HepG2 (cell line): ENCODE data around the gene CEP63. TPM values are rescaled to one million over a fixed set of nuclear protein-coding genes. Genes with fewer than 3 reads are reported as not detected.

ENCODE experiments used
- ATAC-seq: fragments of 200-7000 bp; cut with Tn5 transposase; 3 replicates; pipeline ENCODE4 v1.9.1; 2020; ENCODE audit warnings: mild to moderate bottlenecking, moderate library complexity
- BruUV-seq: library from RNA; stranded (reverse); fragments of 400-500 nt; replicated peaks from 2 replicates; lab custom pipeline; 2021; lab: Mats Ljungman, UMichigan
- CTCF ChIA-PET: fragments of 300-600 bp; formaldehyde crosslinking; extraction: SDS; loops from one replicate; lab custom pipeline; 2021; ENCODE audit warnings: low total read pairs, inconsistent platforms, low intra/inter-chr PET ratio; lab: Yijun Ruan, JAX
- POLR2A ChIA-PET: fragments of 350-600 bp; sonication (Branson Sonifier 250); formaldehyde crosslinking; loops from one replicate; lab custom pipeline; 2020; ENCODE audit warnings: antibody characterized with exemption, inconsistent platforms; lab: Yijun Ruan, JAX
- DNase-seq: peaks from one replicate; pipeline ENCODE4 v3.0.0-alpha.2; 2015; ENCODE audit warnings: low spot score
- FAIRE-seq: peaks from 3 replicates; lab custom pipeline; 2011; peaks lifted over from hg19 to GRCh38; lab: Jason Lieb, UNC
- H2AFZ ChIP-seq: one replicate; pipeline ENCODE4 v1.6.1; 2011; ENCODE audit warnings: low read length, inconsistent platforms
- H3K27ac ChIP-seq: fragments of 300-600 bp; 3 replicates; pipeline ENCODE4 v1.8.0; 2011; ENCODE audit warnings: mixed run types, mild to moderate bottlenecking, mixed read lengths, low read length, inconsistent platforms; ENCODE audit not compliant: insufficient read depth; ENCODE audit errors: extremely low read length
- H3K27me3 ChIP-seq, 2 experiments: fragments of 200-600 bp in 1 of 2; 2 replicates in 1 of 2; 3 replicates in 1 of 2; pipeline versions ENCODE4 v1.6.0 to v1.8.0; 2011; ENCODE audit warnings: low read length in 2 of 2, mild to moderate bottlenecking in 2 of 2, moderate library complexity in 2 of 2, inconsistent platforms in 1 of 2; ENCODE audit not compliant: insufficient read depth in 2 of 2, control insufficient read depth in 1 of 2
- H3K36me3 ChIP-seq, 2 experiments: fragments of 200-600 bp in 1 of 2; replicated peaks in 1 of 2; 2 replicates in 1 of 2; 3 replicates in 1 of 2; pipeline versions ENCODE4 v1.5.1 to v1.8.0; 2011; ENCODE audit warnings: low read length in 2 of 2, inconsistent platforms in 1 of 2; ENCODE audit not compliant: insufficient read depth in 2 of 2, control insufficient read depth in 1 of 2
- H3K4me1 ChIP-seq: 2 replicates; pipeline ENCODE4 v1.5.1; 2012; ENCODE audit warnings: low read length, inconsistent platforms; ENCODE audit not compliant: insufficient read depth
- H3K4me2 ChIP-seq: 2 replicates; pipeline ENCODE4 v1.6.0; 2011; ENCODE audit warnings: low read depth, low read length, inconsistent platforms
- H3K4me3 ChIP-seq, 3 experiments: fragments of 200-600 bp in 1 of 3; sonication (generic), shearing (Covaris generic) in 1 of 3; replicated peaks in 1 of 3; 2 replicates each; pipeline ENCODE4 v1.5.1; 2011 to 2016; ENCODE audit warnings: low read length in 3 of 3, inconsistent platforms in 2 of 3, low read depth in 2 of 3, mild to moderate bottlenecking in 2 of 3, control low read depth in 1 of 3, mixed read lengths in 1 of 3; ENCODE audit not compliant: insufficient read depth in 1 of 3
- H3K79me2 ChIP-seq: one replicate; pipeline ENCODE4 v1.6.1; 2011; ENCODE audit warnings: low read length, inconsistent platforms; ENCODE audit not compliant: insufficient read depth
- H3K9ac ChIP-seq: 2 replicates; pipeline ENCODE4 v1.6.0; 2011; ENCODE audit warnings: mild to moderate bottlenecking, low read depth, low read length, inconsistent platforms; ENCODE audit not compliant: insufficient read depth
- H3K9me3 ChIP-seq: 2 replicates; pipeline ENCODE4 v1.5.1; 2012; ENCODE audit warnings: mild to moderate bottlenecking, low read length
- H4K20me1 ChIP-seq: 2 replicates; pipeline ENCODE4 v1.6.0; 2011; ENCODE audit warnings: inconsistent platforms, mild to moderate bottlenecking, low read length, moderate library complexity; ENCODE audit not compliant: insufficient read depth
- ATF6 ChIP-seq: sonication (generic); formaldehyde crosslinking; conservative IDR thresholded peaks from 2 replicates; pipeline ENCODE4 v1.4.0; 2020; ENCODE audit warnings: missing genetic modification reagents
- DNMT1 ChIP-seq: sonication (generic); formaldehyde crosslinking; IDR thresholded peaks from 2 replicates; pipeline ENCODE4 v1.5.1; 2020; ENCODE audit warnings: mild to moderate bottlenecking, missing genetic modification reagents
- HOXA7 ChIP-seq: sonication (generic); formaldehyde crosslinking; IDR thresholded peaks from 2 replicates; pipeline ENCODE4 v1.8.1; 2022; ENCODE audit warnings: mild to moderate bottlenecking, missing genetic modification reagents, moderate library complexity
- MAZ ChIP-seq, 2 experiments: sonication (generic) in 1 of 2; formaldehyde crosslinking in 1 of 2; IDR thresholded peaks; 2 replicates each; pipeline versions ENCODE4 v1.5.0 to v1.6.1; 2012 to 2020; ENCODE audit warnings: low read depth in 2 of 2, mild to moderate bottlenecking in 2 of 2, borderline replicate concordance in 1 of 2, improper control_type of control experiment in 1 of 2, low read length in 1 of 2, missing genetic modification reagents in 1 of 2, moderate library complexity in 1 of 2
- MLX ChIP-seq: IDR thresholded peaks from 2 replicates; pipeline ENCODE4 v1.6.1; 2016
- MYNN ChIP-seq: sonication (generic); formaldehyde crosslinking; IDR thresholded peaks from 2 replicates; pipeline ENCODE4 v1.4.0; 2020; ENCODE audit warnings: mild to moderate bottlenecking, low read depth, missing genetic modification reagents
- PRPF4 ChIP-seq: fragments of 200-400 bp; formaldehyde crosslinking; IDR thresholded peaks from 2 replicates; pipeline ENCODE4 v1.6.1; 2016; ENCODE audit warnings: low read length, low read depth; ENCODE audit not compliant: poor library complexity, severe bottlenecking
- TCF12 ChIP-seq, 2 experiments: fragments of 450-650 bp in 1 of 2; sonication (generic) in 1 of 2; formaldehyde crosslinking in 1 of 2; IDR thresholded peaks; 2 replicates each; pipeline versions ENCODE4 v1.6.1 to v1.8.0; 2017 to 2022; ENCODE audit warnings: antibody characterized with exemption in 1 of 2, mild to moderate bottlenecking in 1 of 2, missing genetic modification reagents in 1 of 2, moderate library complexity in 1 of 2
- TGIF2 ChIP-seq: IDR thresholded peaks from 2 replicates; pipeline ENCODE4 v1.6.1; 2016; ENCODE audit warnings: control low read depth, missing compliant biosample characterization
- ZFP36 ChIP-seq: fragments of 150-350 bp; IDR thresholded peaks from 2 replicates; pipeline ENCODE4 v1.6.1; 2018; ENCODE audit warnings: borderline replicate concordance, low read length, low read depth; ENCODE audit not compliant: partially characterized antibody
- ZFP91 ChIP-seq: sonication (generic); formaldehyde crosslinking; IDR thresholded peaks from 2 replicates; pipeline ENCODE4 v1.9.0; 2022; ENCODE audit warnings: missing genetic modification reagents, mild to moderate bottlenecking, borderline replicate concordance
- ZNF20 ChIP-seq: sonication (generic); formaldehyde crosslinking; IDR thresholded peaks from 2 replicates; pipeline ENCODE4 v1.4.0; 2020; ENCODE audit warnings: mild to moderate bottlenecking, moderate library complexity, missing genetic modification reagents
- ZNF513 ChIP-seq: sonication (generic); formaldehyde crosslinking; conservative IDR thresholded peaks from 2 replicates; pipeline ENCODE4 v1.5.0; 2020; ENCODE audit warnings: missing genetic modification reagents
- ZSCAN31 ChIP-seq: sonication (generic); formaldehyde crosslinking; IDR thresholded peaks from 2 replicates; pipeline ENCODE4 v1.5.0; 2020; ENCODE audit warnings: low read depth, mild to moderate bottlenecking, missing genetic modification reagents
- WGBS: methylation state at CpG from one replicate; pipeline ENCODE4 v1.1.6; 2017; ENCODE audit warnings: low lambda C conversion rate; 5-methylcytosine and 5-hydroxymethylcytosine counted together
- in situ Hi-C: cut with HindIII; loops from 2 replicates; pipeline ENCODE4 v1.10.0; 2017; ENCODE audit warnings: low pct_unique_long_range_greater_than_20kb; ENCODE audit not compliant: extremely low pct_ligation_motif_present
- intact Hi-C: fragments of 100-400 bp; cut with micrococcal nuclease; formaldehyde crosslinking; loops from one replicate; pipeline ENCODE4 v1.10.0; 2022; ENCODE audit not compliant: unreplicated experiment
- polyA plus RNA-seq, 8 experiments: library from polyadenylated mRNA; depleted of rRNA in 3 of 8; stranded (reverse) in 7 of 8; unstranded in 1 of 8; fragments of >200 nt; fragmentation: Illumina TruSeq in 4 of 8; extraction: Trizol in 4 of 8; gene quantifications; 2 replicates each; pipeline versions ENCODE4 v1.2.1 to v1.2.3, GENCODE V29; 2011 to 2016; ENCODE audit warnings: low read depth in 4 of 8, missing spikeins in 1 of 8, mixed read lengths in 1 of 8; ENCODE audit not compliant: insufficient read depth in 1 of 8
- total RNA-seq, 5 experiments: library from RNA; depleted of rRNA; stranded (reverse); fragments of >200 nt; fragmentation: Illumina TruSeq; extraction: Trizol; gene quantifications; 2 replicates each; pipeline ENCODE4 v1.2.3, GENCODE V29; 2016; ENCODE audit warnings: low read depth in 1 of 5

The CEP63 gene
- total and polyA plus RNA-seq, 2 of the 13 experiments (the other 11 are each of a cell fraction or from before 2014, with no cell fraction given): 7.2 to 18.4 TPM

- TF ChIP-seq TCF12 (IDR thresholded peaks at IDR 0.05) (no peak), TCF12 (CRISPR knock-in tag; IDR thresholded peaks at IDR 0.05) (no peak), MYNN (no peak), DNMT1 (CRISPR knock-in tag) (no peak)
Measured at GRCh38 chr3:134487406-134487805, 1.5 kb downstream of the CEP63 start (continued).

GRCh38 chr3:134494495-134494894, 8.6 kb downstream of the CEP63 start:
- intact Hi-C loops (no loop called here), in situ Hi-C loops (no loop called here)
- Histone ChIP-seq H3K9me3 (no peaks in the 10 kb centered on the region), H3K4me2 (no peak overlapping the region), H3K4me3 (no peak overlapping the region), H2AFZ (no peak overlapping the region), H3K4me1 (no peaks in the 10 kb centered on the region), H3K27me3 (no peaks in the 10 kb centered on the region), H3K27ac (no peak overlapping the region), H3K36me3 (0 out of 5 replicates have a peak, but pooled peaks cover 0 to 7% of the 10 kb centered on the region in 2 experiments), H3K79me2 (peaks cover 48% of the 10 kb centered on the region), H3K9ac (no peak overlapping the region), H4K20me1 (peaks cover 7% of the 10 kb centered on the region; the same call in 1 of the 2 replicates)
- no peak for ATAC-seq
- POLR2A ChIA-PET: no interaction called here
- no peak for FAIRE-seq
- no peak for DNase-seq
- CTCF ChIA-PET: no interaction called here
- no TSS peak for BruUV-seq
- WGBS: 100% methylated on average over 5 of the region's 5 CpGs
- TF ChIP-seq MAZ (IDR thresholded peaks at IDR 0.05; ENCODE audit: borderline replicate concordance, low read depth, low read length) (no peak), MAZ (CRISPR knock-in tag; IDR thresholded peaks at IDR 0.05; ENCODE audit: low read depth) (no peak), ZNF513 (CRISPR knock-in tag) (no peak), ZNF20 (CRISPR knock-in tag) (no peak), MLX (CRISPR knock-in tag) (no peak), ZFP36 (no peak), PRPF4 (no peak), ZSCAN31 (CRISPR knock-in tag) (no peak), ATF6 (CRISPR knock-in tag) (no peak), TGIF2 (CRISPR knock-in tag) (no peak), HOXA7 (CRISPR knock-in tag) (no peak), ZFP91 (CRISPR knock-in tag) (no peak)
